WTC11 (cell line): ENCODE measurements around the gene OR8G1. TPM values are rescaled to one million over a fixed set of nuclear protein-coding genes. Genes with fewer than 3 reads are reported as not detected.

ENCODE experiments used
- ATAC-seq: fragments of 200-7000 bp; cut with Tn5 transposase; 2 replicates; pipeline ENCODE4 v1.10.0; 2021; ENCODE audit warnings: mild to moderate bottlenecking, moderate library complexity
- CTCF ChIA-PET: fragments of 300-600 bp; sonication (Branson Sonifier 250); formaldehyde crosslinking; loops from one replicate; lab custom pipeline; 2021; ENCODE audit warnings: antibody characterized with exemption; lab: Charles Lee
- POLR2A ChIA-PET: fragments of 350-600 bp; sonication (Branson Sonifier 250); formaldehyde crosslinking; loops from one replicate; lab custom pipeline; 2021; ENCODE audit warnings: antibody characterized with exemption; lab: Charles Lee
- DNase-seq: peaks from one replicate; pipeline ENCODE4 v3.0.0; 2021; ENCODE audit warnings: low spot score
- H3K27ac Mint-ChIP-seq: 2 replicates; pipeline ENCODE4 v1.8.0; 2021; ENCODE audit warnings: mixed read lengths
- H3K27me3 Mint-ChIP-seq: 2 replicates; pipeline ENCODE4 v1.8.0; 2021; ENCODE audit warnings: low read depth, mild to moderate bottlenecking, moderate library complexity, mixed read lengths
- H3K36me3 Mint-ChIP-seq: 2 replicates; pipeline ENCODE4 v1.8.0; 2021; ENCODE audit warnings: mixed read lengths
- H3K4me1 Mint-ChIP-seq: 2 replicates; pipeline ENCODE4 v1.8.0; 2022; ENCODE audit warnings: mixed read lengths
- H3K4me3 Mint-ChIP-seq: 2 replicates; pipeline ENCODE4 v1.8.0; 2021; ENCODE audit warnings: mild to moderate bottlenecking, moderate library complexity, mixed read lengths
- H3K9me3 Mint-ChIP-seq: 2 replicates; pipeline ENCODE4 v1.8.0; 2021; ENCODE audit warnings: mixed read lengths
- ATF1 ChIP-seq: sonication (generic); formaldehyde crosslinking; IDR thresholded peaks from 2 replicates; pipeline ENCODE4 v1.8.1; 2023; ENCODE audit warnings: mild to moderate bottlenecking, moderate library complexity, missing genetic modification reagents
- FOXK1 ChIP-seq: sonication (generic); formaldehyde crosslinking; IDR thresholded peaks from 2 replicates; pipeline ENCODE4 v1.8.0; 2022; ENCODE audit warnings: mild to moderate bottlenecking, moderate library complexity, missing genetic modification reagents
- FOXP1 ChIP-seq: sonication (generic); formaldehyde crosslinking; IDR thresholded peaks from 2 replicates; pipeline ENCODE4 v1.8.0; 2022; ENCODE audit warnings: missing genetic modification reagents, mild to moderate bottlenecking, moderate library complexity, borderline replicate concordance
- GABPB1 ChIP-seq: sonication (generic); formaldehyde crosslinking; IDR thresholded peaks from 2 replicates; pipeline ENCODE4 v1.8.1; 2023; ENCODE audit warnings: mild to moderate bottlenecking, missing genetic modification reagents
- GTF2I ChIP-seq: fragments of 250-450 bp; sonication (Bioruptor Pico); conservative IDR thresholded peaks from 2 replicates; pipeline ENCODE4 v1.4.0; 2021; ENCODE audit warnings: mild to moderate bottlenecking
- HMGA2 ChIP-seq: fragments of 250-450 bp; sonication (Bioruptor Pico); IDR thresholded peaks from 2 replicates; pipeline ENCODE4 v1.4.0; 2021; ENCODE audit warnings: mild to moderate bottlenecking, moderate library complexity
- KAT7 ChIP-seq: sonication (generic); formaldehyde crosslinking; IDR thresholded peaks from 2 replicates; pipeline ENCODE4 v1.8.1; 2023; ENCODE audit warnings: missing genetic modification reagents, mild to moderate bottlenecking, borderline replicate concordance
- NFYB ChIP-seq: sonication (generic); formaldehyde crosslinking; conservative IDR thresholded peaks from 2 replicates; pipeline ENCODE4 v1.8.0; 2022; ENCODE audit warnings: low read depth, missing genetic modification reagents
- PRRX2 ChIP-seq: fragments of 250-450 bp; sonication (Bioruptor Pico); IDR thresholded peaks from 2 replicates; pipeline ENCODE4 v1.8.0; 2021; ENCODE audit warnings: mild to moderate bottlenecking
- SP1 ChIP-seq: sonication (generic); formaldehyde crosslinking; conservative IDR thresholded peaks from 2 replicates; pipeline ENCODE4 v1.8.1; 2022; ENCODE audit warnings: missing genetic modification reagents
- ZNF263 ChIP-seq: sonication (generic); formaldehyde crosslinking; IDR thresholded peaks from 2 replicates; pipeline ENCODE4 v1.8.1; 2022; ENCODE audit warnings: low read depth, mild to moderate bottlenecking, moderate library complexity, missing genetic modification reagents
- ZNF423 ChIP-seq: fragments of 250-450 bp; sonication (Bioruptor Pico); IDR thresholded peaks from 2 replicates; pipeline ENCODE4 v2.1.2; 2022; ENCODE audit warnings: mild to moderate bottlenecking, moderate library complexity
- total RNA-seq: library from RNA; stranded (reverse); gene quantifications from 3 replicates; pipeline ENCODE4 v1.2.3, GENCODE V29; 2021
- TF ChIP-seq, protein P1 (sequence below): sonication (generic); formaldehyde crosslinking; conservative IDR thresholded peaks from 2 replicates; pipeline ENCODE4 v1.8.1; 2022; ENCODE audit warnings: mild to moderate bottlenecking, missing genetic modification reagents
- TF ChIP-seq, protein P2 (sequence below): fragments of 200-600 bp; IDR thresholded peaks from 2 replicates; pipeline ENCODE4 v1.8.0; 2022; ENCODE audit warnings: antibody characterized with exemption
- TF ChIP-seq, protein P3 (sequence below): sonication (generic); formaldehyde crosslinking; IDR thresholded peaks from 2 replicates; pipeline ENCODE4 v1.8.1; 2022; ENCODE audit warnings: mild to moderate bottlenecking, moderate library complexity, missing genetic modification reagents
- TF ChIP-seq, protein P4 (sequence below): sonication (generic); formaldehyde crosslinking; IDR thresholded peaks from 2 replicates; pipeline ENCODE4 v1.8.1; 2022; ENCODE audit warnings: low read depth, mild to moderate bottlenecking, moderate library complexity, missing genetic modification reagents, borderline replicate concordance
- TF ChIP-seq, protein P5 (sequence below): fragments of 250-450 bp; sonication (Bioruptor Pico); IDR thresholded peaks from 2 replicates; pipeline ENCODE4 v1.9.0; 2021; ENCODE audit warnings: mild to moderate bottlenecking

OR8G1 gene
- total RNA-seq, 1 experiment from 2014 or later = not detected

DNA sequence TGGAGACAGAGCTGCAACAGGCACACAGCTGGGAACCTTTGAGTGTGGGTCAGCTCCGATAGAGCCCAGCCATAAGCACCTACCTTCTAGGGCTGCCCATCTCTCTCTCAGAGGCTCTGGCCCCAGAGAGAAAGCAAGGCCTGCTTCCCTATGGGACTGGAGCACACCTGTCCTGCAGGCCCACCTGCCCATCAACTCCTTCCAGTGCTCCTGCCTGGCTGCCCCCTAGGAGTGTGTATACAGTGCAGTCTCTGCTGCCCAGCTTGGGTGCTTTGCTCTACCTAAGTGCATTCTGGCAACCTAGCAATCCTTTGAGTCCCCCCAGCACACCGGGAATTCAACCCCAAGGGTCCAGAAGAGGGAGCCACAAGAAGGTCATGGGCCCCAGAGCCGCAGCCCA is 36.3 kb downstream of the OR8G1 start (continued):
- TF ChIP-seq, protein P1, sequence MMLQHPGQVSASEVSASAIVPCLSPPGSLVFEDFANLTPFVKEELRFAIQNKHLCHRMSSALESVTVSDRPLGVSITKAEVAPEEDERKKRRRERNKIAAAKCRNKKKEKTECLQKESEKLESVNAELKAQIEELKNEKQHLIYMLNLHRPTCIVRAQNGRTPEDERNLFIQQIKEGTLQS (CRISPR knock-in tag) = no peak
- TF ChIP-seq GABPB1 (CRISPR knock-in tag) = no peak

DNA sequence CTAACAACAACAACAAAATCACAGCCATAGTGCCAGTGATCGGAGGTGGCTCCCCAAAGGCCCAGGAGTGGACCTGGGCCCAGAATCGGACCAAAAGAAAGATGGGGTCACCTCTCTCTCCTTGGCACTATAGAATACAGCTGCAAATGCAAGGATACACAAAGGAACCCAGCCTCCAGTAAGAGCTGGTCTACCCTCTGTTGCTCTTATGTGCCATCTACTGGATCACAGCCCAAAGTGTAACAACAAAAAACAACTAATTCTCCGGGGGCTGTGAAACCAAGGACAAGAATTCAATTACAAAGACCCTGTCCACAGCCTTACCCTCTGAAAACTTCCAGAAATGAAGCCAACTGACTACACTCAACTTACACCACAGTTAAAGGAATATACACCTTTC is 36.9 kb downstream of the OR8G1 start:
- Mint-ChIP-seq H3K4me3 (no peak overlapping the region), H3K4me1 (peaks cover 12% of the 10 kb centered on the region), H3K27ac (no peak overlapping the region), H3K27me3 (no peaks in the 10 kb centered on the region), H3K9me3 (peaks cover 21% of the 10 kb centered on the region), H3K36me3 (peaks cover 8% of the 10 kb centered on the region; the same call in 1 of the 2 replicates)
- DNase-seq = no peak
- no peak for TF ChIP-seq KAT7 (CRISPR knock-in tag)
- TF ChIP-seq SP1 (CRISPR knock-in tag) = no peak
- TF ChIP-seq FOXK1 = no peak
- ChIA-PET POLR2A (interaction anchor here (0.6 kb wide), 1 partner anchor 681 kb away, joined by 3 read pairs; no protein-coding TSS in a partner anchor), CTCF (interaction anchor here (0.9 to 1.7 kb wide), 6 partner anchors 84 to 638 kb away, joined by 3 to 12 read pairs (median 4); no protein-coding TSS in a partner anchor)
- ATAC-seq = peak; percentile 94

DNA sequence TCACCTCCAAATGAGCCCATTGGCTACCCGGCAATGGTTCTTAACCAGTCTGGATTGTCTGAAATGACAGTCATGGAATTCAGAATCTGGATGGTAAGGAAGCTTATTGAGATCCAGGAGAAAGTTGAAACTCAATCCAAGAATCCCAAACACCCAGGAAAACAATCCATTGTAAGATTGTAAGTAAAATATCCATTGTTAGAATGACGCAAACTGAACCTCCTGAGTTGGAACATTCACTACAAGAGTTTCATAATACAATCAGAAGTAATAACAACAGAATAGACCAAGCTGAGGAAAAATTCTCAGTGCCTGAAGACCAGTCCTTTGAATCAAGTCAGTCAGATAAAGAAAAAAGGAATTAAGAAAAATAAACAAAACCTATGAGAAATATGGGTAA is 37.4 kb downstream of the OR8G1 start:
- no peak overlapping the region for H3K27ac Mint-ChIP-seq
- CTCF ChIA-PET = interaction anchor here (0.9 to 1.7 kb wide), 6 partner anchors 85 to 638 kb away, joined by 3 to 12 read pairs (median 4); no protein-coding TSS in a partner anchor
- H3K4me3 Mint-ChIP-seq = no peak overlapping the region
- TF ChIP-seq, protein P2, sequence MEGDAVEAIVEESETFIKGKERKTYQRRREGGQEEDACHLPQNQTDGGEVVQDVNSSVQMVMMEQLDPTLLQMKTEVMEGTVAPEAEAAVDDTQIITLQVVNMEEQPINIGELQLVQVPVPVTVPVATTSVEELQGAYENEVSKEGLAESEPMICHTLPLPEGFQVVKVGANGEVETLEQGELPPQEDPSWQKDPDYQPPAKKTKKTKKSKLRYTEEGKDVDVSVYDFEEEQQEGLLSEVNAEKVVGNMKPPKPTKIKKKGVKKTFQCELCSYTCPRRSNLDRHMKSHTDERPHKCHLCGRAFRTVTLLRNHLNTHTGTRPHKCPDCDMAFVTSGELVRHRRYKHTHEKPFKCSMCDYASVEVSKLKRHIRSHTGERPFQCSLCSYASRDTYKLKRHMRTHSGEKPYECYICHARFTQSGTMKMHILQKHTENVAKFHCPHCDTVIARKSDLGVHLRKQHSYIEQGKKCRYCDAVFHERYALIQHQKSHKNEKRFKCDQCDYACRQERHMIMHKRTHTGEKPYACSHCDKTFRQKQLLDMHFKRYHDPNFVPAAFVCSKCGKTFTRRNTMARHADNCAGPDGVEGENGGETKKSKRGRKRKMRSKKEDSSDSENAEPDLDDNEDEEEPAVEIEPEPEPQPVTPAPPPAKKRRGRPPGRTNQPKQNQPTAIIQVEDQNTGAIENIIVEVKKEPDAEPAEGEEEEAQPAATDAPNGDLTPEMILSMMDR = no peak
- TF ChIP-seq ZNF263 (CRISPR knock-in tag) = no peak
- TF ChIP-seq ZNF423 (CRISPR knock-in tag) = no peak
- TF ChIP-seq, protein P3, sequence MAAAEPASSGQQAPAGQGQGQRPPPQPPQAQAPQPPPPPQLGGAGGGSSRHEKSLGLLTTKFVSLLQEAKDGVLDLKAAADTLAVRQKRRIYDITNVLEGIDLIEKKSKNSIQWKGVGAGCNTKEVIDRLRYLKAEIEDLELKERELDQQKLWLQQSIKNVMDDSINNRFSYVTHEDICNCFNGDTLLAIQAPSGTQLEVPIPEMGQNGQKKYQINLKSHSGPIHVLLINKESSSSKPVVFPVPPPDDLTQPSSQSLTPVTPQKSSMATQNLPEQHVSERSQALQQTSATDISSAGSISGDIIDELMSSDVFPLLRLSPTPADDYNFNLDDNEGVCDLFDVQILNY (CRISPR knock-in tag) = no peak
- TF ChIP-seq NFYB (CRISPR knock-in tag) = no peak
- TF ChIP-seq FOXP1 (CRISPR knock-in tag) = no peak
- no peak for TF ChIP-seq PRRX2 (CRISPR knock-in tag)
- TF ChIP-seq, protein P4, sequence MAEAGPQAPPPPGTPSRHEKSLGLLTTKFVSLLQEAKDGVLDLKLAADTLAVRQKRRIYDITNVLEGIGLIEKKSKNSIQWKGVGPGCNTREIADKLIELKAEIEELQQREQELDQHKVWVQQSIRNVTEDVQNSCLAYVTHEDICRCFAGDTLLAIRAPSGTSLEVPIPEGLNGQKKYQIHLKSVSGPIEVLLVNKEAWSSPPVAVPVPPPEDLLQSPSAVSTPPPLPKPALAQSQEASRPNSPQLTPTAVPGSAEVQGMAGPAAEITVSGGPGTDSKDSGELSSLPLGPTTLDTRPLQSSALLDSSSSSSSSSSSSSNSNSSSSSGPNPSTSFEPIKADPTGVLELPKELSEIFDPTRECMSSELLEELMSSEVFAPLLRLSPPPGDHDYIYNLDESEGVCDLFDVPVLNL (CRISPR knock-in tag) = no peak
- no peak for TF ChIP-seq HMGA2
- TF ChIP-seq, protein P5, sequence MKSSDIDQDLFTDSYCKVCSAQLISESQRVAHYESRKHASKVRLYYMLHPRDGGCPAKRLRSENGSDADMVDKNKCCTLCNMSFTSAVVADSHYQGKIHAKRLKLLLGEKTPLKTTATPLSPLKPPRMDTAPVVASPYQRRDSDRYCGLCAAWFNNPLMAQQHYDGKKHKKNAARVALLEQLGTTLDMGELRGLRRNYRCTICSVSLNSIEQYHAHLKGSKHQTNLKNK (CRISPR knock-in tag) = no peak
- TF ChIP-seq GTF2I (CRISPR knock-in tag) = no peak
- no peak for TF ChIP-seq ATF1 (CRISPR knock-in tag)
- TF ChIP-seq, all 79 proteins: peak for 0
- ATAC-seq = no peak
- Mint-ChIP-seq H3K9me3 (peaks cover 23% of the 10 kb centered on the region), H3K36me3 (peaks cover 10% of the 10 kb centered on the region), H3K4me1 (peaks cover 9% of the 10 kb centered on the region), H3K27me3 (no peaks in the 10 kb centered on the region)
- POLR2A ChIA-PET = interaction anchor here (0.6 kb wide), 1 partner anchor 682 kb away, joined by 3 read pairs; no protein-coding TSS in a partner anchor
- no peak for DNase-seq
